ENCODE data around the gene GPR137B.

GPR137B gene

DNA sequence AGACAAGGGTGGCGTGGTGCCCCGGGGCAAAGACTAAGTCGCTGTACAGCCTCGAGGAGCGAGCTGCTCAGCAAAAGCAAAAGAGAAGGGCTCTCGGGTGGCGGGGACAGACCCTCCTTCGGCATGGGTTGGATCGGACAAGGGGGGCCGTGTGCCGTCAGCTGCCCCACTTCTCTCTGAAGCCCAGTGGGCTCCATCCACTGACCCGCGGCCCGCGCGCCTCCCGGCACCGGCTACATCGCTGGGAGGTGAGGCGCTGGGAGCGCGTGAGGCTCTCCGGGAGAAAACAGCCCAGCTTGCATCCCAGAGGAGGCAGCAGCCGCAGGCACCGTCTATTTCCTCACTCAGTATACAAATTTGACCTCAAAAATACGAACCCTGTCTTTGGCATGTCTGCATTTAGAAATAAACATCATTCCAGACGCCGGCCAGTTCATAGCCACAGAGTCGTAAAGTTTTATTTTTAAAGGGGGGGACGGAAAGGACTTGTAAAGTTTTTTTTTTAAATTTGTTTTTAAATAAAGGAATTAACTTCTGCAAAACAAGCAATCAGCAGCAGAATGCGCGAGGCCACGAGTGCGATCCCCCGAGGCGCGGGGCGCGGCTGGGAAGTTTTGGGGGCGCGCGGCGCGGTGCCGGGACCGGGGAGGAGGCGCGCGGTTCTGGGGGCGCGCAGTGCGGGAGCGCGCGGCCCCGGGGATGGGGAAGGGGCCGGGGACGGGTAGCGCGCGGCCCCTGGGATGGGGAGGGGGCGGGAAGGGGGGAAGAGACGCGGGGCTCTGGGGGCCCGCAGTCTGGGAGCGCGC lies 689 bp upstream of the GPR137B start:
- DNase-seq, result peak in 7 of 10 donors; percentile 31 to 89 (median 61)
- intact Hi-C loops (cut with DNase I), result loop anchor here (2.0 kb wide), 1 partner anchor 139 kb away; the partner anchor contains the start of gene ERO1B

DNA sequence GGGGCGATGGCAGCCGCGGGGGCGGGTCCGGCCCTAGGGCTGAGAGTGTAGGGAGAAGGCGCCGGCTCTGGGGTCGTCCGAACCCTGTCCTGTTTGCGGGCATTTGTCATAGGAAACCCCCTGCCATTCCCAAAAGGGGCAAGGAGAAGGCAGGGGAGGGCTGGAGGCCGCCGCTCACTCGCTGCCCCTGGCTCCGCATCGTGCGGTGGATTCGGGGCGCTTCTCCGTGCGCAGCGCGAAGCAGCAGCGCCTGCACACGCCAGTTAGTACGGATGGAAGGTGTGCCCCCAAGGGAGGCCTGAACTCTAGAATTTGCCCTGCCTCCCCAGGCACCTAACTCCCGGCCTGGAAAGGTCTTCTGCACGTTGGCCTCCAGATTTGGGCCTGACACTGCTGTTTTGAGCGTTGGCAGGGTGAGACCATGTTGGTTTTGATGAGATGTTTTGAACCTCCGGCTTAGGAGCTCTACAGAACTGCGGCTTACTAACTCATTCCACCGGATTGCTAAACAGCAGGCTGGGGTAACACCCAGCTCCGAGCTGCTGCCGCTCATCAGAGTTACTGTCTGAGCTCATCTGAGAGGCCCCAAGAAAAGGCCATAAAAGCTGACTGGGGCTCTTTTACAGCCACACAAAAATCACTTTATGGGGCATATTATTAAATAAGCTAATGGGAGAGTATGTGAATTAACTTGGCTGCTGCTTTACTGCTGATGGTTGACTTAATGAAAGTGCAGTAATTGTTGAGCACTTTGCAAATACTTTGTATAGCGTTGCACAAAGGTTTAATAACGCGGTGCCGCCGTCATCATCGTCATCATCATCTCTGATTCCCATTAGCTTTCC lies 987 bp downstream of the GPR137B start:
- intact Hi-C loops (cut with DNase I), result loop anchor here (2.0 kb wide), 1 partner anchor 137 kb away; the partner anchor contains the start of gene ERO1B
- DNase-seq, result peak in 3 of 10 donors; percentile 17 to 81 (median 72)

GRCh38 chr1:236144033-236144432 lies 1.7 kb downstream of the GPR137B start:
- DNase-seq, result peak in 2 of 10 donors; percentile 62 to 73
- intact Hi-C loops (cut with DNase I), result no loop called here

- intact Hi-C loops (cut with DNase I), result no loop called here
- peak in 4 of 10 donors; percentile 23 to 73 (median 56) for DNase-seq
These were observed 2.3 kb downstream of the GPR137B start for GRCh38 chr1:236144446-236145150.

DNA sequence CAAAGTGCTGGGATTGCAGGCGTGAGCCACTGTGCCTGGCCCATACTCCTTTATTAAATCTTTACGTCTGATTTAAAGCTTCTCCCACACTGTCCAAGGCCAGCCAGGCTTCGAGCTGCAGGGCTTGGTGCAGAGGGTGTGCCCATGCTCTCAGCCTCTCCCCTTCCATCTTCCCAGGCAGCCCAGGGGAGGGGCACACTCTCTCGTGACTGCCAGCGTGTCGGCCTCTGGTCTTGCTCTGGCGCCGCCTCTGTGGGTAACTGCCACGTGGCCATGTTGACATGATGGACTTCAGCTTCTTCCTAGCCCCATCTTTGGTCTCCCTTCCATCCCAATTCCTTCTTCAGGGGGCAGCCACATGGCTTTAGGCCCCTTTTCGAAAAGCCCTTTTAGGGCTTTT lies 4.7 kb downstream of the GPR137B start:
- intact Hi-C loops (cut with DNase I), result no loop called here
- peak in 1 of 10 donors; percentile 85 for DNase-seq

DNA sequence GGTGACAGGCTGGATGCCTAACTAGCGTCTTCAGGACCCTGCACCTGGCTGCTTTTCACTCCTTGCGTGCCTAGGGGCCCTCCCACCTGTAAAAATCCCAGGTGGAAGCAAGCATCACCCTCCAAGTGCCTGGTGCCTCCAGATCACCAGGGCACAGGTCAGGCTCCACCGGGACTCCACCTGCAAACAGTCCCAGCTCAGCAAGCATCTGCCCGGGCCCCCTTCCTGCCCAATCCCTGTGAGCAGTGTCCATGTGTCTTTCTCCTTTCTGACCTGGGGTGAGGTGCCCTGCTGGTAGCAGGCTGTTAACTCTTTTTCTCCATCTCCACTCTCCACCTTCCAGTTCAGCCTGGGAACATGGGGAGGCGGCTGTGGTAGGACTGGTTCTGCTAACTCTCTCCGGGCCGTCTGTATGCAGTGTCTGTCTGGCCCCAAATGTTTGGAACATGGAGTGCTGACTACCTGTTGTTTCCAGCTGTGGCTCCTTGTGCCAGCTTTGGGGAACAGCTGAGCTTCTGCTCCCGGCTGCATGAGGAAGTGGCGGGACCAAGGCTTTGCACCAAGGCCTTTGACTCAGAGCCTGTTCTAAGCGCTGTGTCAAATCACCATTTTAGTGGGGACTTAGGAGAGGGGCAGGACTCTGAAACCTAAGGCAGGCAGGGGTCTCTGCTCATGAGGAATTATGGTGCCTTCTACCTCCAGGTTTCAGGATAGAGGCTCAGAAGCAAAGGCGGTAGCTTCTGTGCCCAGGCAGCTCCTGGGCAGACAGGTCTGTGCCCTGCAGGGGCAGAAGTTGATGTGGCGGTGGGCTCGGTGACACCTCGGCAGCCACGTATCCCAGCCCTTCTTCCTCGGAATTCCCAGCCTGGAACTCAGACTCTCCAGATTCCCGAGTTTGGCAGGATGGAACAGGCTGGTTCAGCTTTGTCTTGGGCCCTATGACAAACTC lies 5.5 kb downstream of the GPR137B start:
- DNase-seq, result no peak
- intact Hi-C loops (cut with DNase I), result no loop called here

- intact Hi-C loops (cut with DNase I), result no loop called here
- no peak for DNase-seq
These were observed 6.1 kb downstream of the GPR137B start for GRCh38 chr1:236148470-236148845.

DNA sequence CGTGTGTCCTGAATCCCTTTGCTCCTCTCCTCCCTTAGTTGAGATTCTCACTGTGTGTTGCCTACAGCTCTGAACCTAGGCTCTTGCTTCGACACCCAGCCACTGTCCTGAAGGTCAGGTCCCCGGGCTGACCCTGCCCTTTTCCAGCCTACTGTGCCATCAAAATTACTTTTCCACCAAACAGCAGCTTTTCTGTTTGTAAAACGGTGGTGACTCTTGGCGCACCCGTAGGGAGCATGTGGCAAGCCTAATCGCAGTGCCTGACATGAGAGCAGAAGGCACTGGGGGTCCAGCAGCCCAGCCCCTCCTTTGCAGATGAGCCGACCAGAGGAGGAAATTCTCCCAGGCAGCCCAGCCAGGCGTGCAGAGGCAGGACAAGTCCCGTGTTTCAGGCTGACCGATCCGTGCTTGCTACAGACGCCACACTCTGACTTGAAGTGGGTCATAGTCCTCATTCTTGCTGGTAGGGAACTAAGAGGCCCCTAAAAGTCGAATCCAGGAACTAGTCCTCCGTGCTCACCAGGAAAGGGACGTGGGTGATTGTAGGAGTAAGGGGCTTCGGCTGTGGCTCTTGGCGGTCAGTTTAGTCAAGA lies 6.8 kb downstream of the GPR137B start:
- intact Hi-C loops (cut with DNase I), result no loop called here
- DNase-seq, result no peak

GRCh38 chr1:236149696-236150228 lies 7.4 kb downstream of the GPR137B start:
- DNase-seq, result no peak
- intact Hi-C loops (cut with DNase I), result no loop called here

GRCh38 chr1:236150311-236150955 lies 8.1 kb downstream of the GPR137B start:
- DNase-seq, result no peak
- intact Hi-C loops (cut with DNase I), result no loop called here

- intact Hi-C loops (cut with DNase I), result no loop called here
- DNase-seq, result no peak
These were observed 8.6 kb downstream of the GPR137B start for GRCh38 chr1:236150986-236151385.

DNA sequence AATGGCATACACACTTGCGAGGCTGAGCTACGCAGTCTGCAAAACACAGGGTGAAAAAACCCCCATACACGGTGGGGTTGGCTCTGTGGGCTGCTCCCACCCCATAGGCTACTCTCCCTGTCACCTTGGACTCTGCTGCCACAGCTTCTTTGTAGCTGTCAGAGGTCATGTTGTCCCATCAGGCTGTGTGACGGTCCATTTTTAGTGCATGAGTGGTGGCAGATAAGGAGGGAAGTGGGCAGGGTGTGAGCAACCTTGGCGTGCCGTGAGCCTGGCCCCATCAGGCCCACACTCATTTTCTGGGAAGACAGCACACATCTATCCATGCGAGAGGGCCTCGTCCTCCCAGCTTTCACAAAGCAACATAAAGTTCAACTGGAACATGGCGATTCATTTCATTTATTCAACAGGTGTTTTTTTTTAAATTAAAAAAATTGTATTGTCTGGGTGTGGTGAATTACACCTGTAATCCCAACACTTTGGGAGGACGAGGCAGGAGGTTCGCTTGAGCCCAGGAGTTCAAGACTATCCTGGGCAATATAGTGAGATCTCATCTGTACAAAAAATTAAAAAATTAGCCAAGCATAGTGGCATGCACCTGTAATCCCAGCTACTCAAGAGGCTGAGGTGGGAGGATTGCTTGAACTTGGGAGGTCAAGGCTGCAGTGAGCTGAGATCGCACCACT lies 9.5 kb downstream of the GPR137B start:
- intact Hi-C loops (cut with DNase I), result no loop called here
- no peak for DNase-seq

GRCh38 chr1:236154126-236154525 lies 11.8 kb downstream of the GPR137B start:
- no peak for DNase-seq
- intact Hi-C loops (cut with DNase I), result no loop called here

DNA sequence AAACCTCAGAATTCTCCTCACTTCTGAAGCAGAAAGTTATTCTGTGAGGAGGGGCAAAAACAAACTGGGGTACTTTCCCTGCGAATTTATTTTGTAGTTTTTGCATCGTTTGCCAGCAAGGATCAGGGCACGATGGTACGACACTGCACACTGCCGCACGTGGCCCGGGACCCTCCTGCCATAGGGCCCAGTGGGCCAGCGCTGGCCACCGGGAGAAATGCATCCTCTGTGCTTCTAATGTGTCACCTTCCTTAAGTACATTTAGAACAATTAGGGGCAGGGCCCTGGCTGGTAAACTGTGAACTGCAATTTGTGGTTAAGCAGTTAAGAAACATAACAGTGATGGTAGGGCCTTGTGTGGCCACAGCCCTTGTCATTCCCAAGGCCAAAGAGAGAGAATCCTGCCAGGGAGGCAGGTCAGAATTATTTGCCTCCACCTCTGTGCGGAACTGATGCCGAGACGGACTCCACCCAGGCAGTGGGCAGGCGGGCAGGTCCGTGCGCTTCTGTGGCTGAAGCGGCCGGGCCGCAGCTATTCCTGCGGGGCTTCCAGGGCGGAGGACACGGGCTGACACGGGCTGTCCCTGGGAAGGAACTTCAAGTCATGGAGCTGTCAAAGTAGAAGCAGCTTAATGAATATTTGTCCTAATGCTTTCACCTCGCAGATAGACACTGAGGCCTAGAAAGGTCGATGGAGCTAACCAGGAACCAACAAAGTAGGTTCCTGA lies 12.5 kb downstream of the GPR137B start:
- DNase-seq, result no peak
- intact Hi-C loops (cut with DNase I), result no loop called here

DNA sequence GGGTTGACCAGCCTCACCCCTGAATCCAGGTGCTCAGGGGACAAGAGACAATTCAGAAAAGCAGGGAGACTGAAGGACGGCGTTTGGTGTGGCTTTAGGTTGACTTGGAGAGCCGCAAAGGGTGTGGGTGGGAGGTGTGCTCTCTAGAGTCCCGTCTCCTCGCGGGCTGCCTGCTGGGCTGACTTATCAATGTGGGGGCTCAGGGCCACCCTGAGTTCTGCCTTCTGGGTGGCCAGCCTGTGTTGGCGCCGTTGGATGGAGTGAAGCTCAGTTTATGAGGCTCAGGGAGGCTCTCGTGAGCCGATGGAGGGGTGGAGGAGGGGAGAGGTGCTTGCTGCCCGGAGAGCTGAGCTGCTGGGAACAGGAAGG lies 13.0 kb downstream of the GPR137B start:
- no peak for DNase-seq
- intact Hi-C loops (cut with DNase I), result no loop called here

- no peak for DNase-seq
- intact Hi-C loops (cut with DNase I), result no loop called here
These were observed 13.6 kb downstream of the GPR137B start for GRCh38 chr1:236155841-236156503.
